GM12865 (cell line): ENCODE data around the gene RAB40B.

Source experiments
- DNase-seq: peaks from one replicate; pipeline ENCODE4 v3.0.0; 2010; ENCODE audit warnings: low read depth
- H3K4me3 ChIP-seq: 2 replicates; pipeline ENCODE4 v1.5.1; 2011; ENCODE audit warnings: mild to moderate bottlenecking, low read depth, low read length, control low read depth
- CTCF ChIP-seq: IDR thresholded peaks from 2 replicates; pipeline ENCODE4 v1.5.1; 2011; ENCODE audit warnings: low read length, control low read depth, low read depth, inconsistent platforms; ENCODE audit not compliant: insufficient read depth; ENCODE audit errors: missing control alignments

RAB40B gene

GRCh38 chr17:82693168-82693867, 5.2 kb downstream of the RAB40B start:
- TF ChIP-seq CTCF: no peak
- H3K4me3 ChIP-seq: no peak overlapping the region
- DNase-seq: no peak

- TF ChIP-seq CTCF: no peak
- no peak overlapping the region for H3K4me3 ChIP-seq
- no peak for DNase-seq
Measured at GRCh38 chr17:82692268-82692667, 6.2 kb downstream of the RAB40B start.

GRCh38 chr17:82691714-82692113, 6.8 kb downstream of the RAB40B start:
- no peak for TF ChIP-seq CTCF
- DNase-seq: no peak
- H3K4me3 ChIP-seq: no peak overlapping the region

- TF ChIP-seq CTCF: no peak
- H3K4me3 ChIP-seq: no peak overlapping the region
- DNase-seq: no peak
Measured at GRCh38 chr17:82690786-82691489, 7.6 kb downstream of the RAB40B start.

GRCh38 chr17:82689077-82689476, 9.4 kb downstream of the RAB40B start:
- H3K4me3 ChIP-seq: no peak overlapping the region
- DNase-seq: no peak
- no peak for TF ChIP-seq CTCF

- no peak overlapping the region for H3K4me3 ChIP-seq
- no peak for TF ChIP-seq CTCF
- DNase-seq: no peak
Measured at GRCh38 chr17:82687871-82688270, 10.6 kb downstream of the RAB40B start.
